A673 (cell line): ENCODE measurements around the gene LRRC8A. TPM values are rescaled to one million over a fixed set of nuclear protein-coding genes. Genes with fewer than 3 reads are reported as not detected.

Source experiments
- BruUV-seq: library from RNA; stranded (reverse); fragments of 400-500 nt; replicated peaks from 2 replicates; lab custom pipeline; 2021; lab: Mats Ljungman, UMichigan
- CTCF ChIA-PET: fragments of 300-600 bp; sonication (Branson Sonifier 250); formaldehyde crosslinking; loops from one replicate; lab custom pipeline; 2022; ENCODE audit warnings: antibody characterized with exemption; lab: Charles Lee
- POLR2A ChIA-PET: fragments of 300-600 bp; sonication (Branson Sonifier 250); formaldehyde crosslinking; loops from one replicate; lab custom pipeline; 2022; ENCODE audit warnings: antibody characterized with exemption; ENCODE audit not compliant: low non-redundant PET; lab: Charles Lee
- DNase-seq: peaks from one replicate; pipeline ENCODE4 v3.0.0-alpha.2; 2015; ENCODE audit warnings: low spot score
- H3K27ac ChIP-seq: fragments of 200-600 bp; sonication (generic); 2 replicates; pipeline ENCODE4 v1.5.1; 2016; ENCODE audit warnings: mixed run types, low read depth, mild to moderate bottlenecking, mixed read lengths, antibody characterized with exemption, low read length; ENCODE audit not compliant: poor library complexity, severe bottlenecking
- H3K27me3 ChIP-seq: fragments of 200-600 bp; sonication (generic); replicated peaks from 2 replicates; pipeline ENCODE4 v1.6.1; 2017; ENCODE audit warnings: mixed run types, low read depth, mild to moderate bottlenecking, mixed read lengths, antibody characterized with exemption, low read length; ENCODE audit not compliant: insufficient read depth, poor library complexity
- H3K36me3 ChIP-seq: fragments of 200-600 bp; sonication (generic); 2 replicates; pipeline ENCODE4 v1.6.1; 2016; ENCODE audit warnings: mixed run types, mild to moderate bottlenecking, mixed read lengths, antibody characterized with exemption, low read length; ENCODE audit not compliant: insufficient read depth, poor library complexity, severe bottlenecking
- H3K4me1 ChIP-seq: fragments of 200-600 bp; sonication (generic); 2 replicates; pipeline ENCODE4 v1.6.1; 2017; ENCODE audit warnings: mixed run types, mild to moderate bottlenecking, mixed read lengths, antibody characterized with exemption, low read length; ENCODE audit not compliant: insufficient read depth, poor library complexity, severe bottlenecking
- H3K4me3 ChIP-seq: fragments of 200-600 bp; sonication (generic); 2 replicates; pipeline ENCODE4 v1.5.1; 2016; ENCODE audit warnings: low read depth, mixed run types, mild to moderate bottlenecking, mixed read lengths, low read length; ENCODE audit not compliant: poor library complexity, severe bottlenecking
- H3K9me3 ChIP-seq: fragments of 200-600 bp; sonication (generic); 2 replicates; pipeline ENCODE4 v1.6.1; 2016; ENCODE audit warnings: mixed run types, low read depth, mild to moderate bottlenecking, mixed read lengths, antibody characterized with exemption, low read length; ENCODE audit not compliant: poor library complexity, severe bottlenecking
- EZH2 ChIP-seq: fragments of 200-600 bp; sonication (generic); IDR thresholded peaks from 2 replicates; pipeline ENCODE4 v1.6.1; 2017; ENCODE audit warnings: borderline replicate concordance, low read depth, mild to moderate bottlenecking, mixed read lengths, antibody characterized with exemption, low read length; ENCODE audit not compliant: poor library complexity, severe bottlenecking
- intact Hi-C: fragments of 100-400 bp; cut with micrococcal nuclease; formaldehyde crosslinking; loops from one replicate; pipeline ENCODE4 v1.10.0; 2022; ENCODE audit not compliant: unreplicated experiment
- total RNA-seq: library from RNA; stranded (reverse); gene quantifications from 2 replicates; pipeline ENCODE4 v1.2.3, GENCODE V29; 2021
- TF ChIP-seq, protein P1 (sequence below): fragments of 300-800, 200-600 bp; sonication (generic); conservative IDR thresholded peaks from 2 replicates; pipeline ENCODE4 v1.5.1; 2017; ENCODE audit warnings: low read depth, mild to moderate bottlenecking, antibody characterized with exemption, low read length, moderate library complexity, mixed read lengths

Gene LRRC8A
- total RNA-seq, 1 experiment from 2014 or later, result 56.8 TPM

DNA sequence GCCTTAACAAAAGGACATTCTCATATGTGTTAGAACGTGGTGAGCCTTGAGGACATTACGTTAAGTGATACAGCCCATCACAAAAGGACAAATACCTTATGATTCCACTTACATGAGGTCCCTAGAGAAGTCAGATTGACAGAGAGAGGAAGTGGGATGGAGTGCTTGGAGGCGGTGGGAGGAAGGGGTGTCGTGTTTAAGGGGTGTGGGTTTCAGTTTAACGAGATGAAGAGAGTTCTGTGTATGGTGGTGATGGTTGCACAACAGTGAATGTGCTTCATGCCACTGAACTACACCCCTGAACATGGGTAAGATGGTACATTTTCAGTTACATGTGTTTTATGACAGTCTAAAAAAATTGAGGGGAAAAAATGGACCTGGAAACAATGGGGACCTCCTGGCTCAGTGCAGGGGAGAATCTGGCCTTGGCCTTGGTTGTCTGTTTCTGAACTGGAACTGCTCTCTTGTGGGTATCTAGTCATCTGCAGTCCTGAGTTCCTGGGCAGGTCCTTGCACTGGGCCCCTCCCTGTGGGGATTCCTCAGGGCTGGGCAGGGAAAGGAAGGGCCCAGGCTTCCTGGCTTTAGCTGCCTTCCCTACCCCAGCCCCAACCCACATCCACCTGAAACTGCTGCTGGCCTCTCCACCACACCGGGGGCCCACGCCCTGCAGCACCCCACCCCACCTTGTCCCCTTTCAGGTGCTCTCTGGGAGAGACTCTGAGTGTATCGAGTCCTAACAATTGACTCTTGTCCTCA lies 17.8 kb downstream of the LRRC8A start:
- no peaks in the 10 kb centered on the region for H3K27me3 ChIP-seq
- POLR2A ChIA-PET, result no interaction called here
- CTCF ChIA-PET, result no interaction called here
- H3K27ac ChIP-seq, result peak overlapping the region; percentile 38
- H3K4me3 ChIP-seq, result no peak overlapping the region
- TF ChIP-seq EZH2, result no peak
- intact Hi-C loops, result no loop called here
- no peaks in the 10 kb centered on the region for H3K9me3 ChIP-seq
- BruUV-seq, result no TSS peak
- H3K36me3 ChIP-seq, result no peaks in the 10 kb centered on the region
- no peak for DNase-seq
- H3K4me1 ChIP-seq, result no peaks in the 10 kb centered on the region

DNA sequence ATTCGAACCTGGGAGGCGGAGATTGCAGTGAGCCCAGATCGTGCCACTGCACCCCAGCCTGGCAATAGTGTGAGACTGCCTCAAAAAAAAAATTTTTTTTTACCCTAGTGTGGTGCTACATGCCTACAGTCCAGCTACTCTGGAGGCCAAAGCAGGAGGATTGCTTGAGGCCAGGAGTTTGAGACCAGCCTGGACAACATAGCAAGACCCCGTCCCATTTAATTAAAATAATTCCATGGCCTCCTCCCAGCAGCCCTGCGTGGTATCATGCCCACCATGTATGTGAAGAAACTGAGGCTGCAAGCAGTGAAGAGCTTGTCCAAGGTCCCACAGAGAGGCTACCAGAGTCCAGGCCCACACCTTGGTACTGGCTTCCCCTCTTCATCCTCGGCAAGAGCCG lies 19.4 kb downstream of the LRRC8A start:
- Histone ChIP-seq H3K4me3 (no peak overlapping the region), H3K9me3 (no peaks in the 10 kb centered on the region), H3K27ac (no peak overlapping the region), H3K36me3 (no peaks in the 10 kb centered on the region), H3K27me3 (no peaks in the 10 kb centered on the region), H3K4me1 (no peaks in the 10 kb centered on the region)
- DNase-seq, result no peak
- no TSS peak for BruUV-seq
- TF ChIP-seq EZH2, result no peak
- TF ChIP-seq, protein P1, sequence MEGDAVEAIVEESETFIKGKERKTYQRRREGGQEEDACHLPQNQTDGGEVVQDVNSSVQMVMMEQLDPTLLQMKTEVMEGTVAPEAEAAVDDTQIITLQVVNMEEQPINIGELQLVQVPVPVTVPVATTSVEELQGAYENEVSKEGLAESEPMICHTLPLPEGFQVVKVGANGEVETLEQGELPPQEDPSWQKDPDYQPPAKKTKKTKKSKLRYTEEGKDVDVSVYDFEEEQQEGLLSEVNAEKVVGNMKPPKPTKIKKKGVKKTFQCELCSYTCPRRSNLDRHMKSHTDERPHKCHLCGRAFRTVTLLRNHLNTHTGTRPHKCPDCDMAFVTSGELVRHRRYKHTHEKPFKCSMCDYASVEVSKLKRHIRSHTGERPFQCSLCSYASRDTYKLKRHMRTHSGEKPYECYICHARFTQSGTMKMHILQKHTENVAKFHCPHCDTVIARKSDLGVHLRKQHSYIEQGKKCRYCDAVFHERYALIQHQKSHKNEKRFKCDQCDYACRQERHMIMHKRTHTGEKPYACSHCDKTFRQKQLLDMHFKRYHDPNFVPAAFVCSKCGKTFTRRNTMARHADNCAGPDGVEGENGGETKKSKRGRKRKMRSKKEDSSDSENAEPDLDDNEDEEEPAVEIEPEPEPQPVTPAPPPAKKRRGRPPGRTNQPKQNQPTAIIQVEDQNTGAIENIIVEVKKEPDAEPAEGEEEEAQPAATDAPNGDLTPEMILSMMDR, result no peak
- POLR2A ChIA-PET, result no interaction called here
- CTCF ChIA-PET, result interaction anchor here (0.6 kb wide), 1 partner anchor 26 kb away, joined by 3 read pairs; no protein-coding TSS in a partner anchor
- intact Hi-C loops, result no loop called here

DNA sequence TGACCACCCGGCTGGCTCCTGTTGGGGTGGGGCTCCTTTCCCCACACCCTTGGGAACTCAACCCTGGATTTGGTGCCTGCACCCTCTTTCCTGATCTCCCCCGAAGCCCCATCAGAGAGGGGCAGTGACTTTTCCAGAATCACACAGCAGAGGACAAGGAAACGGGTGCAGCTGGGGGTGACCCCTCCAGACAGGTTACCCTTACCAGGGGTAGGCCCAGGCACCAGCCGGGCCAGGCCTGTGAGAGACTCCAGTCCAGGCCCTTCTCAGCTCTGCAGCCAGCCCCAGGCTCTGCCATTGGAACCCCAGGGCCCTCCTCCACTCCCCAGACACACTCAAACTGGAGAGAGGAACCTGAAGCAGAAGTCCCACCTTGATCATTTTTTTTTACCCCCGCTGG lies 19.9 kb downstream of the LRRC8A start:
- ChIA-PET CTCF (interaction anchor here (0.6 kb wide), 1 partner anchor 26 kb away, joined by 3 read pairs; no protein-coding TSS in a partner anchor), POLR2A (no interaction called here)
- BruUV-seq, result no TSS peak
- H3K4me1 ChIP-seq, result no peaks in the 10 kb centered on the region
- TF ChIP-seq, protein P1, result no peak
- no peak for TF ChIP-seq EZH2
- intact Hi-C loops, result no loop called here
- H3K36me3 ChIP-seq, result peaks cover 1% of the 10 kb centered on the region
- H3K27ac ChIP-seq, result no peak overlapping the region
- no peak for DNase-seq
- H3K9me3 ChIP-seq, result no peaks in the 10 kb centered on the region
- H3K27me3 ChIP-seq, result no peaks in the 10 kb centered on the region
- no peak overlapping the region for H3K4me3 ChIP-seq
